ENCODE measurements around the gene NAB1.

GRCh38 chr2:190603374-190603773, 45.5 kb upstream of the NAB1 start:
- TF ChIP-seq GATA3 (IDR thresholded peaks at IDR 0.05; ENCODE audit: low read depth, low read length) (no peak), GATA2 (IDR thresholded peaks at IDR 0.05; ENCODE audit: low read depth, low read length) (no peak)

All from SH-SY5Y (cell line).